ENCODE measurements around the gene CASKIN2.
"Not testable (repeated sequence)": the region's sequence is repeated elsewhere in the genome, so short reads cannot be mapped to it uniquely, and the experiment has no call there.

CASKIN2 gene

GRCh38 chr17:75471207-75471606, 44.1 kb downstream of the CASKIN2 start:
- no peak for DNase-seq (ENCODE audit: low read depth in 2 of 2, low spot score in 1 of 2)

GRCh38 chr17:75468779-75469373, 46.5 kb downstream of the CASKIN2 start:
- no peak for DNase-seq (ENCODE audit: low read depth in 2 of 2, low spot score in 1 of 2)

GRCh38 chr17:75468291-75468754, 47.0 kb downstream of the CASKIN2 start:
- no peak for DNase-seq (ENCODE audit: low read depth in 2 of 2, low spot score in 1 of 2)

GRCh38 chr17:75465039-75465438, 50.3 kb downstream of the CASKIN2 start:
- DNase-seq (ENCODE audit: low read depth in 2 of 2, low spot score in 1 of 2): no peak

GRCh38 chr17:75463603-75464002, 51.7 kb downstream of the CASKIN2 start:
- DNase-seq (ENCODE audit: low read depth in 2 of 2, low spot score in 1 of 2): no peak

GRCh38 chr17:75460295-75460694, 55.0 kb downstream of the CASKIN2 start:
- DNase-seq (ENCODE audit: low read depth in 2 of 2, low spot score in 1 of 2): no peak

GRCh38 chr17:75459590-75460267, 55.6 kb downstream of the CASKIN2 start:
- DNase-seq (ENCODE audit: low read depth in 2 of 2, low spot score in 1 of 2): no peak

- no peak for DNase-seq (ENCODE audit: low read depth in 2 of 2, low spot score in 1 of 2)
Measured at GRCh38 chr17:75459246-75459589, 56.1 kb downstream of the CASKIN2 start.

- no peak for DNase-seq (ENCODE audit: low read depth in 2 of 2, low spot score in 1 of 2)
Measured at GRCh38 chr17:75457047-75457654, 58.2 kb downstream of the CASKIN2 start.

GRCh38 chr17:75456417-75457046, 58.8 kb downstream of the CASKIN2 start, which contains the start of gene TMEM94:
Gene TMEM94, plus strand, starts transcription at chr17:75456635. Its CDS starts 15,271 bp downstream, at chr17:75471906.
- peak; percentile 75 to 82 for DNase-seq (ENCODE audit: low read depth in 2 of 2, low spot score in 1 of 2)

GRCh38 chr17:75456039-75456416, 59.3 kb downstream of the CASKIN2 start:
- no peak for DNase-seq (ENCODE audit: low read depth in 2 of 2, low spot score in 1 of 2)

- not testable (repeated sequence) for DNase-seq (ENCODE audit: low read depth in 2 of 2, low spot score in 1 of 2)
Measured at GRCh38 chr17:75454672-75455071, 60.7 kb downstream of the CASKIN2 start.

GRCh38 chr17:75454193-75454592, 61.1 kb downstream of the CASKIN2 start:
- DNase-seq (ENCODE audit: low read depth in 2 of 2, low spot score in 1 of 2): no peak

GRCh38 chr17:75450270-75450669, 65.1 kb downstream of the CASKIN2 start:
- DNase-seq (ENCODE audit: low read depth in 2 of 2, low spot score in 1 of 2): no peak

Measured in stimulated activated CD8-positive, alpha-beta memory T cell treated with anti-CD3 and anti-CD28 coated beads, Interleukin-4, amount 100 ng/mL, for 4 hours (primary cell).